Measurements from ENCODE around the gene SYNGR1. TPM values are rescaled to one million over a fixed set of nuclear protein-coding genes. Genes with fewer than 3 reads are reported as not detected.
"Not testable (repeated sequence)": the region's sequence is repeated elsewhere in the genome, so short reads cannot be mapped to it uniquely, and the experiment has no call there.

SYNGR1 gene
- total and polyA plus RNA-seq, 12 donors: 29.8 to 85.8 (median 41.6) TPM

DNA sequence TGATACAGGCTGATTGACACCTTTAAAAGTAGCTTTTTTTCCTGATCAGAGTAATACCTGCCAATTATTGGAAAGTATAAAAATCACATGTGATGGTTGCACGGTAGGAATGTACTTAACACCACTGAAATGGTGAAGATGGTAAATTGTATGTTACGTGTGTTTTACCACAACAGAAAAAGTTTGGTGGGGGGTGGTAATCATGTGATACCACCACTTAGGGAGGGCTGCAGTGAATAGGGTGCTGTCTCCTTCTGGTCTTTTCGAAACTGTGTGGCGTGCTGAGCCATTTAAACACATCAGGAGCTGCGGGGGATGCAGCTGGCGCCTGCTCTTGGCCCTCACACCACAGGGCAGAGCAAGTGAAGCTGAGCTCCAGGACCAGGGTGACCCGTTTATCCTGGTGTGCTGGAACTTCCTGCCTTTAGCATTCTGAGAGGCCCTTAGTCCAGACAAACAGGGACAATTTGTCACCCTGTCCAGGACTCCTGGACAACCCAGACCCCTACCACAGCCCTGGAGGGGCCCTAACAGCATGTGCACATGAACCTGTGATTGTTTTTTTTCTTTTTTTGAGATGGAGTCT, 2.6 kb downstream of the SYNGR1 start:
- Histone ChIP-seq H3K4me1 (peaks cover 0 to 32% (median 19%) of the 10 kb centered on the region in 9 donors), H3K9me3 (no peaks in the 10 kb centered on the region), H3K36me3 (no peaks in the 10 kb centered on the region), H3K4me3 (no peak overlapping the region), H3K27me3 (peaks cover 0 to 14% (median 0%) of the 10 kb centered on the region in 7 donors), H3K27ac (no peak overlapping the region)
- 83 to 87% methylated on average over 7 of the region's 7 CpGs for WGBS, 2 donors
- intact Hi-C loops (cut with DNase I): no loop called here
- ATAC-seq: no peak
- TF ChIP-seq, protein P1, sequence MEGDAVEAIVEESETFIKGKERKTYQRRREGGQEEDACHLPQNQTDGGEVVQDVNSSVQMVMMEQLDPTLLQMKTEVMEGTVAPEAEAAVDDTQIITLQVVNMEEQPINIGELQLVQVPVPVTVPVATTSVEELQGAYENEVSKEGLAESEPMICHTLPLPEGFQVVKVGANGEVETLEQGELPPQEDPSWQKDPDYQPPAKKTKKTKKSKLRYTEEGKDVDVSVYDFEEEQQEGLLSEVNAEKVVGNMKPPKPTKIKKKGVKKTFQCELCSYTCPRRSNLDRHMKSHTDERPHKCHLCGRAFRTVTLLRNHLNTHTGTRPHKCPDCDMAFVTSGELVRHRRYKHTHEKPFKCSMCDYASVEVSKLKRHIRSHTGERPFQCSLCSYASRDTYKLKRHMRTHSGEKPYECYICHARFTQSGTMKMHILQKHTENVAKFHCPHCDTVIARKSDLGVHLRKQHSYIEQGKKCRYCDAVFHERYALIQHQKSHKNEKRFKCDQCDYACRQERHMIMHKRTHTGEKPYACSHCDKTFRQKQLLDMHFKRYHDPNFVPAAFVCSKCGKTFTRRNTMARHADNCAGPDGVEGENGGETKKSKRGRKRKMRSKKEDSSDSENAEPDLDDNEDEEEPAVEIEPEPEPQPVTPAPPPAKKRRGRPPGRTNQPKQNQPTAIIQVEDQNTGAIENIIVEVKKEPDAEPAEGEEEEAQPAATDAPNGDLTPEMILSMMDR (IDR thresholded peaks at IDR 0.05): no peak
- DNase-seq: no peak

DNA sequence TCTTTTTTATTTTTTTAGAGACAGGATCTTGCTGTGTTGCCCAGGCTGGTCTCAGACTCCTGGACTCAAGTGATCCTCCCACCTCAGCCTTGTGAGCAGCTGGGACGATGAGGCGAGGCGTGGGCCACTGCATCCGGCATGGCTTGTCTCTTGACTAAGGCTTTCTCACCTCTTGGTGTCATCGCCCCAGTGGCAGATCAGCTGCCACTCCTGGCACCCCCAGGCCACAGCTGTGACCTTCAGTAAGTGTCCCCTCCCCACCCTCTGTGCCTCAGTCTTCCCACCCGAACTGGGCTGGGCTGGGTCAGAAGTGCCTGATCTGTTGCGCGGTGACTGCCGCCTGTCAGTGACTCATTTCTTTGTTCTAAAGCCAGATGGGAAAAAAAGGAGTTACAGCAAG, 3.6 kb downstream of the SYNGR1 start:
- no peak for DNase-seq
- H3K9me3 ChIP-seq: no peaks in the 10 kb centered on the region

DNA sequence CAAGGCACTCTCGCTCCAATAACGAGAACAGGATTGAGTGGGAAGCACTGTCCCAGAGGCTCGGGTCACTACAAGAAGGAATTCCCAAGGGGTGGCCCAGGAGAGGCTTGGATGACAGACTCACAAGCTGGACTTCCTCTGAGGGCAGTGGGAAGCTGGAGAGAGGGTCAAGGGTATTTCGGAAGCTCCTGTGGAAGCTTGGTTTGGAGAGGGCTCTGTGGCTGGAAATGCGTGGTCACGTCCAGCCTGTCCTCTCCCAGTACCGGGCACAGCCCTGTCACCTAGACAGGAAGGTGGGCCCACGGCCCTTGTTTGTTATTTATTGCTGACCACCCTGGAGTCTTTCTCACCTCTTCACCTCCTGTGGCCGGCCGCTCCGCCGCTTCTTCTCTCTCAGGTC, 5.3 kb downstream of the SYNGR1 start:
- ATAC-seq (no peak), DNase-seq (no peak)
- Histone ChIP-seq H3K4me3 (no peak overlapping the region), H3K36me3 (peaks cover 0 to 9% (median 0%) of the 10 kb centered on the region in 9 donors), H3K9me3 (no peaks in the 10 kb centered on the region), H3K27me3 (peaks cover 0 to 9% (median 0%) of the 10 kb centered on the region in 7 donors), H3K4me1 (peaks cover 0 to 21% (median 13%) of the 10 kb centered on the region in 9 donors), H3K27ac (no peak overlapping the region)
- 79 to 83% methylated on average over 12 of the region's 12 CpGs for WGBS, 2 donors
- intact Hi-C loops (cut with DNase I): no loop called here
- TF ChIP-seq, protein P1 (IDR thresholded peaks at IDR 0.05): no peak

More for the DNA sequence above, 3.6 kb downstream of the SYNGR1 start:
- peaks cover 0 to 32% (median 19%) of the 10 kb centered on the region in 9 donors for H3K4me1 ChIP-seq
- H3K4me3 ChIP-seq: no peak overlapping the region
- intact Hi-C loops (cut with DNase I): no loop called here
- H3K27me3 ChIP-seq: peaks cover 0 to 14% (median 0%) of the 10 kb centered on the region in 7 donors
- TF ChIP-seq, protein P1 (IDR thresholded peaks at IDR 0.05): no peak
- no peak overlapping the region for H3K27ac ChIP-seq
- 82 to 89% methylated on average over 9 of the region's 9 CpGs for WGBS, 2 donors
- ATAC-seq: no peak
- H3K36me3 ChIP-seq: peaks cover 0 to under 1% (median 0%) of the 10 kb centered on the region in 9 donors

DNA sequence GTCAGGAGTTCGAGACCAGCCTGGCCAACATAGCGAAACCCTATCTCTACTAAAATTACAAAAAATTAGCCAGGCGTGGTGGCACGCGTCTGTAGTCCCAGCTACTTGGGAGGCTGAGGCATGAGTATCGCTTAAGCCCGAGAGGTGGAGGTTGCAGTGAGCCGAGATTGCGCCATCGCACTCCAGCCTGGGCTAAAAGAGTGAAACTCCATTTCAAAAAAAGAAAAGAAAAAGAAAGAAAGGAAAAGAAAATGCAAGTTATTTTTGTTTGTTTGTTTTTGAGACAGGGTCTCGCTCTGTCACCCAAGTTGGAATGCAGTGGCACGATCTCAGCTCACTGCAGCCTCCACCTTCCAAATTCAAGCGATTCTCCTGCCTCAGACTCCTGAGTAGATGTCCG, 6.0 kb downstream of the SYNGR1 start:
- WGBS, 2 donors: 95 to 96% methylated on average over 13 to 14 of the region's 14 CpGs
- DNase-seq; H3K4me3 ChIP-seq; H3K9me3 ChIP-seq; H3K36me3 ChIP-seq; H3K27me3 ChIP-seq; H3K27ac ChIP-seq; intact Hi-C loops (cut with DNase I); ATAC-seq: not testable (repeated sequence)
- peaks cover 0 to 15% (median 8%) of the 10 kb centered on the region in 9 donors for H3K4me1 ChIP-seq

DNA sequence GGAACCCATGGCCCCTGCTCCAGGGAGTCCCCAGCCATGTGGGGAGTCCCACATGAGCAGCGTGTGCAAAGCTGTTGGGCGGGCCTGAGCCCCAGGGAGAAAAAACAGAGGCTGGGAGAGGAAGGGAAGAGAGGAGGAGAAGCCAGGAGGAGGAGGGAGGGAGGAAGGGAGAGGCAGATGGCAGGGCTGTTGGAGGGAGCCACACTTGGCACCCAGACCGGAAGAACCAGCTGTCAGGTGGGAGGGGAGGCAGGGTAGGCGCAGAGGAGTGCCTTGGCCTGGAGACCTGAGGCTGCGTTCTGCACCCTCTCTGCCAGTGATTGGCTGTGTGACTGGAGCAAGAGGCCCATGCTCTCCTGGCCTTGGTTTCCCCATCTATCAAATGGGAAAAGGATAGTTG, 6.7 kb downstream of the SYNGR1 start:
- Histone ChIP-seq H3K4me1 (peaks cover 0 to 8% (median 3%) of the 10 kb centered on the region in 9 donors), H3K4me3 (no peak overlapping the region), H3K27ac (no peak overlapping the region), H3K9me3 (no peaks in the 10 kb centered on the region), H3K27me3 (no peaks in the 10 kb centered on the region), H3K36me3 (peaks cover 0 to 9% (median 0%) of the 10 kb centered on the region in 9 donors)
- DNase-seq (no peak), ATAC-seq (no peak)
- TF ChIP-seq, protein P1 (IDR thresholded peaks at IDR 0.05): no peak
- intact Hi-C loops (cut with DNase I): no loop called here
- WGBS, 2 donors: 84 to 88% methylated on average over 5 of the region's 5 CpGs

DNA sequence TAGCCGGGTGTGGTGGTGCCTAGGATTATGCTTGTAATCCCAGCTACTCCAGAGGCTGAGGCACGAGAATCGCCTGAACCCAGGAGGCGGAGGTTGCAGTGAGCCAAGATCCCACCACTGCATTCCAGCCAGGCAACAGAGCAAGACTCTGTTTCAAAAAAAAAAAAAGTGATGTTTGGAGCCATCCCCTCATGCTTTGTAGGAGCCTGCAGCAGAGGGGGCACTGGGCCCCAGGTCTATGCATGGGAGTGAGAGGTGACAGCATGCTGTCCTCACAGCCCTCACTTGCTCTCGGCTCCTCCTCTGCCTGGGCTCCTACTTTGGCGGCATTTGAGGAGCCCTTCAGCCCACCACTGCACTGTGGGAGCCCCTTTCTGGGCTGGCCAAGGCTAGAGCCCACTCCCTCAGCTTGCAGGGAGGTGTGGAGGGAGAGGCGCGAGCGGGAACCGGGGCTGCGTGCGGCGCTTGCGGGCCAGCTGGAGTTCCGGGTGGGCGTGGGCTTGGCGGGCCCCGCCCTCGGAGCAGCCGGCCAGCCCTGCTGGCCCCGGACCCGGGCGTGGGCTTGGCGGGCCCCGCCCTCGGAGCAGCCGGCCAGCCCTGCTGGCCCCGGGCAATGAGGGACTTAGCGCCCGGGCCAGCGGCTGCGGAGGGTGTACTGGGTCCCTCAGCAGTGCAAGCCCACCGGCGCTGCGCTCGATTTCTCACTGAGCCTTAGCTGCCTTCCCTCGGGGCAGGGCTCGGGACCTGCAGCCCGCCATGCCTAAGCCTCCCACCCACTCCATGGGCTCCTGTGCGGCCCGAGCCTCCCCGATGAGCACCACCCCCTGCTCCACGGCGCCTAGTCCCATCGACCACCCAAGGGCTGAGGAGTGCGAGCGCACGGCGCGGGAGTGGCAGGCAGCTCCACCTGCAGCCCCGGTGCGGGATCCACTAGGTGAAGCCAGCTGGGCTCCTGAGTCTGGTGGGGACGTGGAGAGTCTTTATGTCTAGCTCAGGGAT, 7.6 kb downstream of the SYNGR1 start:
- H3K27me3 ChIP-seq; H3K4me3 ChIP-seq; H3K27ac ChIP-seq; H3K9me3 ChIP-seq; intact Hi-C loops (cut with DNase I); DNase-seq; ATAC-seq; H3K36me3 ChIP-seq; H3K4me1 ChIP-seq: not testable (repeated sequence)
- 94 to 97% methylated on average over 32 to 47 of the region's 53 CpGs for WGBS, 2 donors

DNA sequence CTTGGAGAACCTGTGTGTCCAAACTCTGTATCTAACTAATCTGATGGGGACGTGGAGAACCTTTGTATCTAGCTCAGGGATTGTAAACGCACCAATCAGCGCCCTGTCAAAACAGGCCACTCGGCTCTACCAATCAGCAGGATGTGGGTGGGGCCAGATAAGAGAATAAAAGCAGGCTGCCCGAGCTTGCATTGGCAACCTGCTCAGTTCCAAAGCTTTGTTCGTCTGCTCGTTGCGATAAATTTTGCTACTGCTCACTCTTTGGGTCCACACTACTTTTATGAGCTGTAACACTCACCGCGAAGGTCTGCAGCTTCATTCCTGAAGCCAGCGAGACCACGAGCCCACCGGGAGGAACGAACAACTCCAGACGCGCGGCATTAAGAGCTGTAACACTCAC, 8.4 kb downstream of the SYNGR1 start:
- DNase-seq; H3K36me3 ChIP-seq; ATAC-seq; H3K27me3 ChIP-seq; H3K4me3 ChIP-seq; intact Hi-C loops (cut with DNase I); H3K9me3 ChIP-seq; H3K27ac ChIP-seq; H3K4me1 ChIP-seq: not testable (repeated sequence)
- WGBS, 2 donors: 80 to 84% methylated on average over 14 of the region's 17 CpGs

All from heart right ventricle (tissue), 16 donors.